Stimulated activated naive CD8-positive, alpha-beta T cell treated with anti-CD3 and anti-CD28 coated beads, Interleukin-15, amount 100 ng/mL, for 72 hours (primary cell): ENCODE measurements around the gene INKA2.

Experiments
- ATAC-seq: fragments of 150-1000 bp; cut with Tn5 transposase; 2 replicates; pipeline ENCODE4 v1.10.0; 2021; ENCODE audit warnings: mild to moderate bottlenecking, moderate library complexity
- DNase-seq, 2 donors: peaks; one replicate each; pipeline ENCODE4 v3.0.0; 2021 to 2022
- H3K27ac Mint-ChIP-seq, 2 donors: one replicate each; pipeline ENCODE4 v1.8.0; 2022; ENCODE audit warnings: mild to moderate bottlenecking in 2 of 2, mixed read lengths in 2 of 2, moderate library complexity in 2 of 2
- H3K27me3 Mint-ChIP-seq: one replicate; pipeline ENCODE4 v1.8.0; 2022; ENCODE audit warnings: mixed read lengths
- H3K4me1 Mint-ChIP-seq: one replicate; pipeline ENCODE4 v1.8.0; 2022; ENCODE audit warnings: mild to moderate bottlenecking, mixed read lengths
- H3K4me3 Mint-ChIP-seq, 2 donors: one replicate each; pipeline ENCODE4 v1.8.0; 2022; ENCODE audit warnings: mild to moderate bottlenecking in 2 of 2, mixed read lengths in 2 of 2, moderate library complexity in 1 of 2
- H3K9me3 Mint-ChIP-seq, 2 donors: one replicate each; pipeline ENCODE4 v1.8.0; 2022; ENCODE audit warnings: mixed read lengths in 2 of 2

Gene INKA2

GRCh38 chr1:111739194-111739924 lies at the start of gene INKA2:
INKA2 (minus strand) TSS chr1:111739395; CDS start chr1:111739242, 153 bp downstream.
- ATAC-seq (peak; percentile 81), DNase-seq (peak; percentile 77)
- peak within 1 kb of the TSS; percentile 87 to 92 for H3K4me3 Mint-ChIP-seq
- peak within 1 kb of the TSS; percentile 48 to 77 for H3K27ac Mint-ChIP-seq
- H3K4me1 Mint-ChIP-seq, result peaks cover 36% of the 10 kb centered on the region
- peaks cover 42% of the 10 kb centered on the region for H3K27me3 Mint-ChIP-seq
- no peaks in the 10 kb centered on the region for H3K9me3 Mint-ChIP-seq

GRCh38 chr1:111786669-111787207 lies 47.5 kb upstream of the INKA2 start:
- Mint-ChIP-seq H3K9me3 (no peaks in the 10 kb centered on the region), H3K4me1 (no peaks in the 10 kb centered on the region), H3K4me3 (no peak overlapping the region), H3K27ac (no peak overlapping the region), H3K27me3 (peaks cover 14% of the 10 kb centered on the region)
- DNase-seq (no peak), ATAC-seq (no peak)

DNA sequence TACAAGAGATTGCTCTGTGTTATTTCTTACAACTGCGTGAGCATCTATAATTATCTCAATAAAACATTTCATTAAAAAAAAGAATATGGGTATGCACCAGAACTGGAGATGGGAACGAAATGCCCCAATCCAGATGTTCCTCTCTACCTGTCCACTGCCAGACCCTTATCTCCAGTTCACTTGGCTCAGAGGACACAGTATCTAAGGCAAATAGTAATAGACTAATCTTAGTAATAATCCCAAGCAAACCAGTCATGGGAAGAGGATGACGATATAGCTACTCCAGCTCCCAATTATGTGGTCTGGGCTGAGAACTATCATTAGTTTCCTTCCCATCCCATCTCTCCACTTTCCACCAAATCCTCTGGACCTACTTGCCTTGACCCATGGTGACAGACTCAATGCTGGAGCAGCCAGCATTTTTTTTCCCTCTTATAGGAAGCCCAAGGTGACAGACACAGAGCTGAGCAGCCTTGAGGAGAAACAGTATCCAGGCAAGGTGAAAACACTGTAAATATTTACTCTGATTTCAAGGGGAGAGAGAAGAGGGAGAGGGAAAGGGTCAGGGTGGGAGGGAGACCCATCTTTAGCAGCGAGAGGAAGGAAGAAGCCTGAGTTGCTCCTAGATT lies 45.2 kb upstream of the INKA2 start:
- no peak for ATAC-seq
- Mint-ChIP-seq H3K27ac (no peak overlapping the region), H3K27me3 (no peaks in the 10 kb centered on the region), H3K9me3 (no peaks in the 10 kb centered on the region), H3K4me3 (no peak overlapping the region), H3K4me1 (no peaks in the 10 kb centered on the region)
- no peak for DNase-seq

GRCh38 chr1:111779546-111779945 lies 40.4 kb upstream of the INKA2 start:
- H3K27me3 Mint-ChIP-seq, result peaks cover 6% of the 10 kb centered on the region
- no peaks in the 10 kb centered on the region for H3K4me1 Mint-ChIP-seq
- no peak overlapping the region for H3K27ac Mint-ChIP-seq
- no peak overlapping the region for H3K4me3 Mint-ChIP-seq
- H3K9me3 Mint-ChIP-seq, result no peaks in the 10 kb centered on the region
- DNase-seq (no peak), ATAC-seq (no peak)

- Mint-ChIP-seq H3K9me3 (no peaks in the 10 kb centered on the region), H3K4me1 (no peaks in the 10 kb centered on the region), H3K27ac (no peak overlapping the region), H3K27me3 (peaks cover 6% of the 10 kb centered on the region), H3K4me3 (no peak overlapping the region)
- no peak for DNase-seq
- no peak for ATAC-seq
These were observed 39.4 kb upstream of the INKA2 start for GRCh38 chr1:111778541-111779051.

GRCh38 chr1:111778066-111778465 lies 38.9 kb upstream of the INKA2 start:
- peaks cover 6% of the 10 kb centered on the region for H3K27me3 Mint-ChIP-seq
- H3K4me3 Mint-ChIP-seq, result no peak overlapping the region
- ATAC-seq, result no peak

GRCh38 chr1:111777301-111777700 lies 38.1 kb upstream of the INKA2 start:
- H3K27ac Mint-ChIP-seq, result no peak overlapping the region
- no peak overlapping the region for H3K4me3 Mint-ChIP-seq
- ATAC-seq, result no peak
- H3K9me3 Mint-ChIP-seq, result no peaks in the 10 kb centered on the region
- H3K4me1 Mint-ChIP-seq, result no peaks in the 10 kb centered on the region
- no peak for DNase-seq
- H3K27me3 Mint-ChIP-seq, result peaks cover 6% of the 10 kb centered on the region

More at GRCh38 chr1:111778066-111778465, 38.9 kb upstream of the INKA2 start:
- H3K4me1 Mint-ChIP-seq, result no peaks in the 10 kb centered on the region
- no peak for DNase-seq
- H3K27ac Mint-ChIP-seq, result no peak overlapping the region
- no peaks in the 10 kb centered on the region for H3K9me3 Mint-ChIP-seq

DNA sequence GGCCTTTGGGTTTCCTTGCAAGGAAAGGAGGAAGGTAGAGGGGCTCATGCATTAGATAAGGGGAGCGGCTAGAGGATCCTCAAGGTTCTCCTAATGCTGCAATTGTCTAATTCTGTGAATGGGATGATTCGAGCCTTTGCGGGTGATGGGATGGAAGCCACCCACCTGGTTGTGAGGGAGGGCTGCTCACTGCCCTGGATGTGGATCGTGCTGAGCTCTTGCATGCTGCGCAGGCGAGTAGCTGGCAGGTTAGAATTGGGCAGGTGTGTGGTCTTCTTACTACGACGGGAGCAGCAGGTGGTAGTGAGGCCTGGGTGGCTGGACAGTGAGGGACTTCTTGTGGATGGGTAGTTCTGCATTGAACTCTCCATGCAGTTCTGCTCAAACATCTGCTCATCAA lies 37.7 kb upstream of the INKA2 start:
- H3K4me3 Mint-ChIP-seq, result no peak overlapping the region
- DNase-seq (no peak), ATAC-seq (no peak)
- peaks cover 6% of the 10 kb centered on the region for H3K27me3 Mint-ChIP-seq
- no peaks in the 10 kb centered on the region for H3K9me3 Mint-ChIP-seq
- H3K4me1 Mint-ChIP-seq, result no peaks in the 10 kb centered on the region
- H3K27ac Mint-ChIP-seq, result peak overlapping the region in 1 of 2 donors; percentile 36

- no peak overlapping the region for H3K27ac Mint-ChIP-seq
- no peaks in the 10 kb centered on the region for H3K4me1 Mint-ChIP-seq
- no peak overlapping the region for H3K4me3 Mint-ChIP-seq
- peaks cover 6% of the 10 kb centered on the region for H3K27me3 Mint-ChIP-seq
- no peak for DNase-seq
- ATAC-seq, result no peak
- no peaks in the 10 kb centered on the region for H3K9me3 Mint-ChIP-seq
These were observed 37.2 kb upstream of the INKA2 start for GRCh38 chr1:111776391-111776790.

GRCh38 chr1:111775966-111776365 lies 36.8 kb upstream of the INKA2 start:
- Mint-ChIP-seq H3K27me3 (peaks cover 6% of the 10 kb centered on the region), H3K9me3 (no peaks in the 10 kb centered on the region), H3K27ac (no peak overlapping the region), H3K4me3 (no peak overlapping the region), H3K4me1 (no peaks in the 10 kb centered on the region)
- DNase-seq, result no peak
- no peak for ATAC-seq

- H3K4me3 Mint-ChIP-seq, result no peak overlapping the region
- H3K4me1 Mint-ChIP-seq, result no peaks in the 10 kb centered on the region
- H3K9me3 Mint-ChIP-seq, result no peaks in the 10 kb centered on the region
- ATAC-seq (no peak), DNase-seq (no peak)
- H3K27ac Mint-ChIP-seq, result no peak overlapping the region
- H3K27me3 Mint-ChIP-seq, result no peaks in the 10 kb centered on the region
These were observed 31.7 kb upstream of the INKA2 start for GRCh38 chr1:111770916-111771315.

- H3K4me3 Mint-ChIP-seq, result no peak overlapping the region
- no peak overlapping the region for H3K27ac Mint-ChIP-seq
- DNase-seq (peak; percentile 24 to 44), ATAC-seq (peak; percentile 46)
- no peaks in the 10 kb centered on the region for H3K4me1 Mint-ChIP-seq
- no peaks in the 10 kb centered on the region for H3K27me3 Mint-ChIP-seq
- no peaks in the 10 kb centered on the region for H3K9me3 Mint-ChIP-seq
These were observed 30.4 kb upstream of the INKA2 start for GRCh38 chr1:111769517-111770146.

DNA sequence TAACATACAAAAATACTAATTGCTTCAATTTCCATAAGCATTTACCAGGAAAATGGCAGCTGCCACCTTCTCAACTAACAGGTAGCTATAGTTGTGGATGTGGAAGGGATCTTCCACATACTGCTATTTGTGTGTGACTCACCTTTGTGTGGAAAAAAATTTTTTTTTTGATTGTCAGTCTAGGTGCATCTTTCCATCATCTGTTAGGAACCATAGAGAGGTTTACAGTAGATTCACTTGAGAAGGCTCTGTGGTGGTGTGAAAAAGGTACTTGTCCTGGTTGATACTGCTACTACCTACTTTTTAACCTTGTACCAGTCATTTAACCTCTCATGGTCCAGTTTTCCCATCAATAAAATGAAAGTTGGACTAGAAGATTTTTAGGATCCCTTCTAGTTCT lies 29.4 kb upstream of the INKA2 start:
- Mint-ChIP-seq H3K27ac (no peak overlapping the region), H3K27me3 (no peaks in the 10 kb centered on the region), H3K9me3 (no peaks in the 10 kb centered on the region), H3K4me3 (no peak overlapping the region), H3K4me1 (no peaks in the 10 kb centered on the region)
- ATAC-seq, result peak; percentile 40
- DNase-seq, result no peak

GRCh38 chr1:111768023-111768422 lies 28.8 kb upstream of the INKA2 start:
- Mint-ChIP-seq H3K27ac (no peak overlapping the region), H3K27me3 (no peaks in the 10 kb centered on the region), H3K9me3 (no peaks in the 10 kb centered on the region), H3K4me3 (no peak overlapping the region), H3K4me1 (no peaks in the 10 kb centered on the region)
- DNase-seq (no peak), ATAC-seq (no peak)

DNA sequence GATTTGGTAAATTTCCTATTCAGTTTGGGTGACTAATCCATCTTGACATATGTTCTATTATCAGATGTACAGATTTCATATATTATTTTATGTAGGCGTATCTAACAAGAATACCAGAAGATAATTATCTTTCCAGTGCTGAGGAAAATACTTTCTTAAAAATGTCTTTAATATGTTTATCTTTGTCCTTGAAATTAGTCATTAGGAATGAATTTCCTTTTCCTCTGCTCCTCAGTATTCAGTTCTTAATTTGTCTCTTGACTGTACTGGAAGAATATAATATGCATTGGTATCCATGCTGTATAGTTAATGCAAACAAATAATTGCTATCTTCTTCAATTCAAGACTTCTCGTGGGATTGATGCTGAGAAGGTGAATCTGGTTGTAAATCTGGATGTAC lies 23.1 kb upstream of the INKA2 start:
- no peaks in the 10 kb centered on the region for H3K9me3 Mint-ChIP-seq
- H3K4me3 Mint-ChIP-seq, result no peak overlapping the region
- no peak for DNase-seq
- no peaks in the 10 kb centered on the region for H3K27me3 Mint-ChIP-seq
- no peak overlapping the region for H3K27ac Mint-ChIP-seq
- H3K4me1 Mint-ChIP-seq, result peaks cover 14% of the 10 kb centered on the region
- no peak for ATAC-seq

- H3K4me1 Mint-ChIP-seq, result peaks cover 20% of the 10 kb centered on the region
- no peaks in the 10 kb centered on the region for H3K27me3 Mint-ChIP-seq
These were observed 22.5 kb upstream of the INKA2 start for GRCh38 chr1:111761717-111762116.

More at GRCh38 chr1:111761717-111762116, 22.5 kb upstream of the INKA2 start:
- no peak overlapping the region for H3K27ac Mint-ChIP-seq
- no peak overlapping the region for H3K4me3 Mint-ChIP-seq
- DNase-seq (no peak), ATAC-seq (no peak)
- H3K9me3 Mint-ChIP-seq, result no peaks in the 10 kb centered on the region
